GM19438 (cell line): ENCODE measurements around the gene PIP5K1A.
A peak's percentile ranks its signal among the peaks of the same experiment; 100 is the strongest.
"Not testable (repeated sequence)": the region's sequence is repeated elsewhere in the genome, so short reads cannot be mapped to it uniquely, and the experiment has no call there.

Source experiments
- ATAC-seq: cut with Tn5 transposase; IDR thresholded peaks from one replicate; pipeline ENCODE4 v1.9.1; 2021; ENCODE audit warnings: low read depth; ENCODE audit not compliant: unreplicated experiment

Gene PIP5K1A

GRCh38 chr1:151189637-151190445 lies 8.5 kb upstream of the PIP5K1A start, which contains the start of gene VPS72:
TSS of gene VPS72 (minus strand) at chr1:151190197. CDS start at chr1:151190121, 76 bp downstream.
- peak; percentile 88 for ATAC-seq

GRCh38 chr1:151192047-151192446 lies 6.3 kb upstream of the PIP5K1A start:
- no peak for ATAC-seq

- no peak for ATAC-seq
These were observed 5.0 kb upstream of the PIP5K1A start for GRCh38 chr1:151193304-151193703.

- no peak for ATAC-seq
These were observed 4.5 kb upstream of the PIP5K1A start for GRCh38 chr1:151193856-151194255.

GRCh38 chr1:151194894-151195594 lies 3.3 kb upstream of the PIP5K1A start:
- ATAC-seq = not testable (repeated sequence)

- ATAC-seq = no peak
These were observed 2.0 kb upstream of the PIP5K1A start for GRCh38 chr1:151196292-151196800.

GRCh38 chr1:151197863-151198253 lies 494 bp upstream of the PIP5K1A start:
- no peak for ATAC-seq

- ATAC-seq = no peak
These were observed 1.7 kb downstream of the PIP5K1A start for GRCh38 chr1:151199873-151200581.

GRCh38 chr1:151205381-151205965 lies 7.1 kb downstream of the PIP5K1A start:
- not testable (repeated sequence) for ATAC-seq

GRCh38 chr1:151210830-151211229 lies 12.5 kb downstream of the PIP5K1A start:
- no peak for ATAC-seq

- no peak for ATAC-seq
These were observed 13.8 kb downstream of the PIP5K1A start for GRCh38 chr1:151211972-151212705.

- no peak for ATAC-seq
These were observed 15.2 kb downstream of the PIP5K1A start for GRCh38 chr1:151213560-151213959.

- no peak for ATAC-seq
These were observed 23.3 kb downstream of the PIP5K1A start for GRCh38 chr1:151221616-151222015.

- no peak for ATAC-seq
These were observed 23.8 kb downstream of the PIP5K1A start for GRCh38 chr1:151222130-151222529.

GRCh38 chr1:151235235-151235634 lies 36.9 kb downstream of the PIP5K1A start:
- ATAC-seq = no peak

- ATAC-seq = no peak
These were observed 39.5 kb downstream of the PIP5K1A start for GRCh38 chr1:151237678-151238466.

- no peak for ATAC-seq
These were observed 40.1 kb downstream of the PIP5K1A start for GRCh38 chr1:151238467-151238739.

- no peak for ATAC-seq
These were observed 44.1 kb downstream of the PIP5K1A start for GRCh38 chr1:151242442-151242841.

- no peak for ATAC-seq
These were observed 45.4 kb downstream of the PIP5K1A start for GRCh38 chr1:151243683-151244216.
